ENCODE data around the gene IPO9. TPM values are rescaled to one million over a fixed set of nuclear protein-coding genes. Genes with fewer than 3 reads are reported as not detected.

The IPO9 gene
- total RNA-seq, 1 donor: 28.9 TPM

DNA sequence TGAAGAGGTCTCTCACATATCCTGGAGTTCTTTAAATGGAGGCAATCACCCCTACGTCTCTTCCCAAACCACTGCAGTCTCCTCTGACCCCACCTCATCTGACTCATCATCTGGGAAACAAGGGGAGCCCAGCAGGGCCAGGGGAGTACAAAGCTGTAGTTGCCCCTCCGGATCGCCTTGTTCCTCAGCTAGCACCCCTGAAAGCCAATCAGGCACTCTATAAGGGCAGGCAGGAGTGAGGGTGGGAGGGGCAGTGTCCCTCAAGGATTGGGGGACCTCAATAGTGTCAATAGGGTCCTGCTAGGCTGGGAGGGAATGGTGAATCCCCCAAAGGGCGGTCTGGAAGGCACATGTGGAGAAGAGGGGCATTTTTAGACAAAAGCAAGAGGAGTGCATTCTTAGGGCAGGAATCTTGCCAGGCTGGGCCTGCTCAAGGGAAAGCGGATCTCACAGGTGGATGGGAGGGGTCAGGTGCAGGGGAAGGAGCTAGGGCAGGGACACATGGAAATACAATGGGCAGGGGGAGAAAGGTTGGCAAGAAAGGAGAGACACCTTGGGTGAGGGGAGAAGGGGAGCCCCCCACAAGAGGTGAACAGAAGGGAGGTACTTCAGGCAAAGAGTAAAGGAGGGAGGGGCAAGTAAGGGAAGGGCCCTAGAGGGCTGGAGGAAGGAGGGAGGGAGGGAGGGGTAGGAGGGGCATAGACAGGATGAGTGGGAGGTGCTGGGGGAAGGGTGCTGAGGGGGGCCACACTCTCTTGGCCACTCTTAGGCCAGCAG is 65.6 kb downstream of the IPO9 start:
- no peak overlapping the region for H3K4me3 ChIP-seq (ENCODE audit: low read depth, low read length)
- TF ChIP-seq, protein P1, sequence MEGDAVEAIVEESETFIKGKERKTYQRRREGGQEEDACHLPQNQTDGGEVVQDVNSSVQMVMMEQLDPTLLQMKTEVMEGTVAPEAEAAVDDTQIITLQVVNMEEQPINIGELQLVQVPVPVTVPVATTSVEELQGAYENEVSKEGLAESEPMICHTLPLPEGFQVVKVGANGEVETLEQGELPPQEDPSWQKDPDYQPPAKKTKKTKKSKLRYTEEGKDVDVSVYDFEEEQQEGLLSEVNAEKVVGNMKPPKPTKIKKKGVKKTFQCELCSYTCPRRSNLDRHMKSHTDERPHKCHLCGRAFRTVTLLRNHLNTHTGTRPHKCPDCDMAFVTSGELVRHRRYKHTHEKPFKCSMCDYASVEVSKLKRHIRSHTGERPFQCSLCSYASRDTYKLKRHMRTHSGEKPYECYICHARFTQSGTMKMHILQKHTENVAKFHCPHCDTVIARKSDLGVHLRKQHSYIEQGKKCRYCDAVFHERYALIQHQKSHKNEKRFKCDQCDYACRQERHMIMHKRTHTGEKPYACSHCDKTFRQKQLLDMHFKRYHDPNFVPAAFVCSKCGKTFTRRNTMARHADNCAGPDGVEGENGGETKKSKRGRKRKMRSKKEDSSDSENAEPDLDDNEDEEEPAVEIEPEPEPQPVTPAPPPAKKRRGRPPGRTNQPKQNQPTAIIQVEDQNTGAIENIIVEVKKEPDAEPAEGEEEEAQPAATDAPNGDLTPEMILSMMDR (IDR thresholded peaks at IDR 0.05; ENCODE audit: insufficient read depth, low read depth, low read length): no peak
- DNase-seq (ENCODE audit: low read depth): no peak

DNA sequence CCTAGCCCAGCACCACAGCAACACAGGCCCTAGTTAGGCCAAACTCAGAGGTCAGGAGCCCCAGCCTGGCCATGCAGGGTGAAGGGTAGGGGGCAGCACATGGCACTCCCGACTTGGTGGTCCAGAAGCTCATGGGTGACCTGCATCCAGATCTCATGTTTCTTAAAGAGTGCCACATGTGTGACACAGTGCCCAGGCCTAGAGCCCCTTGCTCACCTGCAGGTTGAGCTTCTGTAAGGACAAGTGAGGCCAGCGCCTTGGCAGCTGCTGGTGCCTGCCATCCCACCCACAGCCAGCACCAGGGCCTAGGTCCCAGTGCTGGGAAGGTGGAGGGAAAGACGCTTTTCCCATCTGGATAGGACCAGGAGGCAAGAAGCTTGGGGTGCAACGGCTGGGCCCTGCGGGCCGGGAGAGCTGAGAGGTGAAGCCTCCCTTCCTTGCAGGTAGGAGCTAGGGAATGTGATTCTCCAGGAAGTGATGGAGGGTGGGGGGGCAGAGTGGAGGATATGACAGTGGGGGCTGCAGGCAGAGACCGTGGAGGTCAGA is 66.2 kb downstream of the IPO9 start:
- no peak overlapping the region for H3K4me3 ChIP-seq (ENCODE audit: low read depth, low read length)
- no peak for DNase-seq (ENCODE audit: low read depth)
- TF ChIP-seq, protein P1 (IDR thresholded peaks at IDR 0.05; ENCODE audit: insufficient read depth, low read depth, low read length): no peak

DNA sequence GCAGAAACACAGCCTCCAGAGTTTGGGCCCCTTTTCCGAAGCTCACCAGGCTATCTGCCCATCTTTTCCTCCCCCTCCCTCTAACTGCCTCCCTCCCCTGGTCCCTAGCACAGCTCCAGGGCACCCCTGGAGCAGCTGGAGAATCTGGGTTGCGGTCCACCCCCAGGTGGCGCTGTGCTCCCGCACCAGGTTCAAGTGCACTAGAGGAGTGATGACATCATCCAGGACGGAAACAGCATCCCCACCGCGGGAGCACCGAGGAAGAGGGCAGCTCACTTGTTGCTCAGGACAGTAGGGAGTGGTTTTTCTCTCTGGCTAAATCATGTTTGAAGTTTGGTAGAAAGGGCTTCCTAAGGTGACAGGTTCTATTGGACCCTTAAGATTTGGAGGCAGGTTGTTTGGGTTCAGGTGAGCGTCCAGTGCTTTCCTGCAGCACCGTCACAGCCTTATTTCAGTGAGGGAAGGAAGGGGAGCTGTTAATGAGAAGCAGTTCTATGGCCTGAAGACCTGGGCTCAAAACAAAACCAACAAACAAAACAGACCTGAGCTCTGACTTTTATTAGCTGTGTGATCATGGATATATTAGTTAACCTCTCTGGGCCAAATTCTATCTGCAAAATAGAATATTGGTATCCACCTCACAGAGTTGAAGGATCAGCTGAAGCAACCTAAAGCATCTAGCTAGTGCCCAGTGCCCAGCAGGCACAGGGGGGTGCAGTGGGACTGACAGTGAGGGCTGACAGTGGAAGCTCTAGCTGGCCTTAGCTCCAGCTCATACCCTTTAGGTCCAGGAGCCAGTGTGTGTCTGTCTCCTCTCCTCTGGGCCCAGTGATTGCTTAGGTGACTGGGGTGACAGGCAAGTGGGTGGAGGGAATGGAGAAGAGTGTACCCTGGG is 67.2 kb downstream of the IPO9 start:
- DNase-seq (ENCODE audit: low read depth): peak; percentile 91
- TF ChIP-seq, protein P1 (IDR thresholded peaks at IDR 0.05; ENCODE audit: insufficient read depth, low read depth, low read length): peak; percentile 96
- no peak overlapping the region for H3K4me3 ChIP-seq (ENCODE audit: low read depth, low read length)

DNA sequence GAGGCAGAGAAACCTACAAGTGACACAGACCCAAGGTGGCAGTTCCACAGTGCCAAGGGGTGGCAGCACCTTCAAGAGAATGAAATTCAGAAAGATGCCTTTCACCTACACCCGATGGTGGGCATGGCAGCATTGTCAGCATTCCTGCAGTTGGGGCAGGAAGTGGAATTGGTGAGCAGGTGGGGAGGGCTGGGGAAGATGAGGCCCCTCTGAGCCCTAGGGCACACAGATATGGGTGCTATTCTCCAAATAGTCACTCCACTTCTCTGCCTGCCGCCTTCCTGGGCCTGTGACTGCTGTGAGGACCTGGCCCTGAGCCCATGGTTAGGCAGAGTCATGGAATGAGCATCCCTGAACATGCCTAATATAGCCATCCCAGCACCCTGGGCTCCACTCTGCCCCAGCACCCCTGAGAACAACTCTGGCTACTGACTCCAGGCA is 68.0 kb downstream of the IPO9 start:
- TF ChIP-seq, protein P1 (IDR thresholded peaks at IDR 0.05; ENCODE audit: insufficient read depth, low read depth, low read length): peak; percentile 5
- no peak overlapping the region for H3K4me3 ChIP-seq (ENCODE audit: low read depth, low read length)
- no peak for DNase-seq (ENCODE audit: low read depth)

DNA sequence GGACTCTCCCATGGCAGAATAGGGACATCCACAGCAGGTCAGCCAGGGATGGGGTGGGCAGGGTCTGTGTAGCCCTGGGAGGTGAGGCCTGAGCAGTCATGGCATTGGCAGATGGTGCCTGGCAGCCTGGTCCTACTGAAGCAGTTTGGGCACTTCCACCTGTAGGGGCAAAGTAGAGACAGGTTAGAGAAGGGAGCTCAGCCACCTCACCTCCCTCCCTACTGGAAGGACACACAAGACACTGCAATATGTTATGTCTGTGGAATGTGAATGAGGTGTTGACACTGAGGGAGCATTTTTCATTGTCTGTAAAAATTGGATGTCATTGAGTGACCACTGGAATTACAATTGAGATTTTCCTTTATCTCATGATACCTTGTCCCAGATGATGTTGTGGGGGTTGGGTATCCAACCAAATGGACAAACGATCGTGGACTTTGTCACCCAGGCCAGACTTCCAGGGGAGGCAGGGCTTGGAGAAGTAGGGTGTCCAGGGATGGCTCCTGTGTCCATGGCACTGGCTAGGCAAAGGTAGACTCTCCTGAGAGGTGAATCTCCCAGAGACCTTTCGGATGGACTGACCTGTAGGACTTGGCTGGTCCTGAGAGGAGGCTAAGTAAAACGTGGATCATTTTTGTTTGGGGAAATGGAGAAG is 69.4 kb downstream of the IPO9 start:
- TF ChIP-seq, protein P1 (IDR thresholded peaks at IDR 0.05; ENCODE audit: insufficient read depth, low read depth, low read length): no peak
- DNase-seq (ENCODE audit: low read depth): no peak
- H3K4me3 ChIP-seq (ENCODE audit: low read depth, low read length): no peak overlapping the region

DNA sequence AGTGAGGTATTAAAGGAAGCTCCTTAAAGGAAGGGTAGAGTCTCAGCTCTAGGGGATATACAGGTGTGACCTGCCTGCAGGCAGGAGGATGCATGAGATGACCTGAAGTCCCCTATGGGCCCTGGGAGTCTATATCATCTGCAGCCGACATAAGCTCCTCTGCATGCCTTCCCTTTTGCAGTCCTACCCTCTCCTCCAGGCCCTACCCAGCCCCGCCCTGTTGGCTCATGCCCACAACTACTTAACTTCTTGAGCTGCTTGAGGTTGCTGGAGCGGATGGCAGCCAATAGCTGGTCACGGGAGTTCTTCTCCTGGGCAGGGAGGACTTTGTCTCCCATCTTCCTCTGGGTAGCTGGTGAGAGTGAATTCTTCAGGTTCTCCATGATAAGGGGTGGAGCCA is 70.0 kb downstream of the IPO9 start:
- H3K4me3 ChIP-seq (ENCODE audit: low read depth, low read length): no peak overlapping the region
- TF ChIP-seq, protein P1 (IDR thresholded peaks at IDR 0.05; ENCODE audit: insufficient read depth, low read depth, low read length): no peak

More for the DNA sequence above, 70.0 kb downstream of the IPO9 start:
- DNase-seq (ENCODE audit: low read depth): no peak

Measured in fibroblast of villous mesenchyme (primary cell).